Thoracic aorta (tissue), 2 donors: ENCODE data around the gene ICE2. TPM values are rescaled to one million over a fixed set of nuclear protein-coding genes. Genes with fewer than 3 reads are reported as not detected.
A peak's percentile ranks its signal among the peaks of the same experiment; 100 is the strongest.
"Not testable (repeated sequence)": the region's sequence is repeated elsewhere in the genome, so short reads cannot be mapped to it uniquely, and the experiment has no call there.

Experiments used
- ATAC-seq: fragments of 150-250 bp; one replicate; pipeline ENCODE4 v1.8.0; 2017; ENCODE audit warnings: low read depth; ENCODE audit not compliant: insufficient number of reproducible peaks, low FRiP score
- DNase-seq: peaks from one replicate; pipeline ENCODE4 v3.0.0-alpha.2; 2020; ENCODE audit warnings: low spot score
- H3K27ac ChIP-seq, 2 donors: fragments of 200-600 bp; sonication (generic); 1 replicate in 1 of 2; 2 replicates in 1 of 2; pipeline ENCODE4 v1.5.1; 2016; ENCODE audit warnings: mild to moderate bottlenecking in 2 of 2, moderate library complexity in 2 of 2
- H3K27me3 ChIP-seq: fragments of 200-600 bp; sonication (generic); replicated peaks from 2 replicates; pipeline ENCODE4 v1.6.0; 2016; ENCODE audit warnings: mild to moderate bottlenecking; ENCODE audit not compliant: insufficient read depth
- H3K36me3 ChIP-seq: fragments of 200-600 bp; sonication (generic); one replicate; pipeline ENCODE4 v1.5.1; 2016
- H3K4me1 ChIP-seq, 2 donors: fragments of 200-600 bp; sonication (generic); 1 replicate in 1 of 2; 2 replicates in 1 of 2; pipeline versions ENCODE4 v1.5.1 to v1.6.0; 2016; ENCODE audit warnings: low read depth in 2 of 2, mild to moderate bottlenecking in 1 of 2; ENCODE audit not compliant: control insufficient read depth in 1 of 2
- H3K4me3 ChIP-seq: fragments of 200-600 bp; sonication (generic); 2 replicates; pipeline ENCODE4 v1.5.1; 2016; ENCODE audit warnings: mild to moderate bottlenecking
- H3K9me3 ChIP-seq: fragments of 200-600 bp; sonication (generic); 2 replicates; pipeline ENCODE4 v1.5.1; 2016
- total RNA-seq, 2 donors: library from RNA; depleted of rRNA; stranded (reverse); fragments of >200 nt; gene quantifications; one replicate each; pipeline versions ENCODE4 v1.1.0 to v1.2.3, GENCODE V29; 2016
- TF ChIP-seq, protein P1 (sequence below): fragments of 200-600 bp; sonication (generic); IDR thresholded peaks from one replicate; pipeline ENCODE4 v1.5.1; 2019; ENCODE audit warnings: antibody characterized with exemption

The ICE2 gene
- total RNA-seq, 2 donors from 2014 or later, result 19.4 to 57.2 TPM

DNA sequence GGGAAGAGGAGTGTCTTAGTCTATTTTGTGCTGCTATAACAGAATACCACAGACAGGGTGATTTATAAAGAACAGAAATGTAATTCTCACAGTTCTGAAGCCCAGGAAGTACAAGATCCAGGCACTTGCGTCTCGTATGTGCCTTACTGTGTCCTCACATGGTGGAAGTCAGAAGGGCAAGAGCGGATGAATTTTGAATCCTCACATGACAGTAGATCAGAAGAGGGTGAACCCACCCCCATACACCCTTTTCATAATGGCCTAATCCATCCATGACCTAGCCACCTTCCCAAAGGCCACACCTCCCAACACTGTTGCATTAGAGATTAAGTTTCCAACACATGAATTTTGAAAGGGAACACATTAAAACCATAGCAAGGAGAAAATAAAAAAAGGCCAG, 62.5 kb downstream of the ICE2 start:
- Histone ChIP-seq H3K4me1 (peaks cover 15 to 31% of the 10 kb centered on the region in 2 donors), H3K27me3 (no peaks in the 10 kb centered on the region), H3K4me3 (no peak overlapping the region), H3K9me3 (no peaks in the 10 kb centered on the region), H3K27ac (no peak overlapping the region), H3K36me3 (no peaks in the 10 kb centered on the region)
- ATAC-seq (no peak), DNase-seq (no peak)
- TF ChIP-seq, protein P1, sequence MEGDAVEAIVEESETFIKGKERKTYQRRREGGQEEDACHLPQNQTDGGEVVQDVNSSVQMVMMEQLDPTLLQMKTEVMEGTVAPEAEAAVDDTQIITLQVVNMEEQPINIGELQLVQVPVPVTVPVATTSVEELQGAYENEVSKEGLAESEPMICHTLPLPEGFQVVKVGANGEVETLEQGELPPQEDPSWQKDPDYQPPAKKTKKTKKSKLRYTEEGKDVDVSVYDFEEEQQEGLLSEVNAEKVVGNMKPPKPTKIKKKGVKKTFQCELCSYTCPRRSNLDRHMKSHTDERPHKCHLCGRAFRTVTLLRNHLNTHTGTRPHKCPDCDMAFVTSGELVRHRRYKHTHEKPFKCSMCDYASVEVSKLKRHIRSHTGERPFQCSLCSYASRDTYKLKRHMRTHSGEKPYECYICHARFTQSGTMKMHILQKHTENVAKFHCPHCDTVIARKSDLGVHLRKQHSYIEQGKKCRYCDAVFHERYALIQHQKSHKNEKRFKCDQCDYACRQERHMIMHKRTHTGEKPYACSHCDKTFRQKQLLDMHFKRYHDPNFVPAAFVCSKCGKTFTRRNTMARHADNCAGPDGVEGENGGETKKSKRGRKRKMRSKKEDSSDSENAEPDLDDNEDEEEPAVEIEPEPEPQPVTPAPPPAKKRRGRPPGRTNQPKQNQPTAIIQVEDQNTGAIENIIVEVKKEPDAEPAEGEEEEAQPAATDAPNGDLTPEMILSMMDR, result no peak

- DNase-seq (no peak), ATAC-seq (no peak)
- peak overlapping the region; percentile 34 to 61 for H3K27ac ChIP-seq
- H3K27me3 ChIP-seq, result no peaks in the 10 kb centered on the region
- no peaks in the 10 kb centered on the region for H3K36me3 ChIP-seq
- H3K9me3 ChIP-seq, result no peaks in the 10 kb centered on the region
- TF ChIP-seq, protein P1, result no peak
- H3K4me3 ChIP-seq, result no peak overlapping the region
- peaks cover 15 to 20% of the 10 kb centered on the region in 2 donors for H3K4me1 ChIP-seq
Observed at GRCh38 chr15:60414016-60414682, 64.8 kb downstream of the ICE2 start.

- Histone ChIP-seq H3K4me3 (no peak overlapping the region), H3K27me3 (no peaks in the 10 kb centered on the region), H3K36me3 (no peaks in the 10 kb centered on the region), H3K4me1 (peaks cover 15 to 23% of the 10 kb centered on the region in 2 donors), H3K9me3 (no peaks in the 10 kb centered on the region), H3K27ac (peak overlapping the region; percentile 42 to 61)
- TF ChIP-seq, protein P1, result no peak
- DNase-seq (no peak), ATAC-seq (no peak)
Observed at GRCh38 chr15:60413231-60413824, 65.6 kb downstream of the ICE2 start.

- DNase-seq, H3K9me3 ChIP-seq, ATAC-seq, H3K27me3 ChIP-seq, H3K4me3 ChIP-seq, H3K36me3 ChIP-seq: not testable (repeated sequence)
- Histone ChIP-seq H3K27ac (peak overlapping the region; percentile 42 to 61), H3K4me1 (peaks cover 17 to 28% of the 10 kb centered on the region in 2 donors)
Observed at GRCh38 chr15:60412807-60413206, 66.1 kb downstream of the ICE2 start.

- peaks cover 21 to 37% of the 10 kb centered on the region in 2 donors for H3K4me1 ChIP-seq
- H3K36me3 ChIP-seq, result no peaks in the 10 kb centered on the region
- TF ChIP-seq, protein P1, result no peak
- H3K27ac ChIP-seq, result no peak overlapping the region
- DNase-seq (no peak), ATAC-seq (no peak)
- H3K9me3 ChIP-seq, result no peaks in the 10 kb centered on the region
- no peaks in the 10 kb centered on the region for H3K27me3 ChIP-seq
- H3K4me3 ChIP-seq, result no peak overlapping the region
Observed at GRCh38 chr15:60411774-60412425, 67.0 kb downstream of the ICE2 start.

DNA sequence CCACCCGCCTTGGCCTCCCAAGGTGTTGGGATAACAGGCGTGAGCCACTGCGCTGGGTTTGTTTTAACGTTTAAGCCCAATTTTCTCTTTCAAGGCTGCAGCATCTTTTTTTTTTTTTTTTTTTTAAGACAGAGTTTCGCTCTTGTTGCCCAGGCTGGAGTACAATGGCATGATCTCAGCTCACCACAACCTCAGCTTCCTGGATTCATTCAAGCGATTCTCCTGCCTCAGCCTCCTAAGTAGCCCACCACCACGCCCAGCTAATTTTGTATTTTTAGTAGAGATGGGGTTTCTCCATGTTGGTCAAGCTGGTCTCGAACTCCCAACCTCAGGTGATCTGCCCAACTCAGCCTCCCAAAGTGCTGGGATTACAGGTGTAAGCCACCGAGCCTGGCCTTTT, 68.6 kb downstream of the ICE2 start:
- DNase-seq, H3K27ac ChIP-seq, H3K9me3 ChIP-seq, H3K4me3 ChIP-seq, H3K36me3 ChIP-seq, H3K27me3 ChIP-seq, ATAC-seq: not testable (repeated sequence)
- peaks cover 21 to 43% of the 10 kb centered on the region in 2 donors for H3K4me1 ChIP-seq
